ENCODE measurements around the gene MTHFD2L. TPM values are rescaled to one million over a fixed set of nuclear protein-coding genes. Genes with fewer than 3 reads are reported as not detected.
"Not testable (repeated sequence)": the region's sequence is repeated elsewhere in the genome, so short reads cannot be mapped to it uniquely, and the experiment has no call there.

Gene MTHFD2L
- total and polyA plus RNA-seq, 9 donors, result 5.8 to 19.3 (median 13.5) TPM

GRCh38 chr4:74205559-74205958, 47.6 kb downstream of the MTHFD2L start:
- intact Hi-C loops (cut with DNase I), result no loop called here
- no peaks in the 10 kb centered on the region for H3K9me3 ChIP-seq
- no peak overlapping the region for H3K4me3 ChIP-seq
- no peak for DNase-seq
- no peaks in the 10 kb centered on the region for H3K27me3 ChIP-seq
- peaks cover 2% of the 10 kb centered on the region for H3K4me1 ChIP-seq (ENCODE audit: insufficient read depth)
- no peaks in the 10 kb centered on the region for H3K36me3 ChIP-seq
- no peak for TF ChIP-seq EP300 (IDR thresholded peaks at IDR 0.05)
- TF ChIP-seq POLR2A (IDR thresholded peaks at IDR 0.05), result no peak
- no peak for TF ChIP-seq CTCF (IDR thresholded peaks at IDR 0.05)
- H3K27ac ChIP-seq, result no peak overlapping the region

- Histone ChIP-seq H3K9me3 (no peaks in the 10 kb centered on the region), H3K4me3 (no peak overlapping the region), H3K36me3 (no peaks in the 10 kb centered on the region), H3K4me1 (ENCODE audit: insufficient read depth) (peaks cover 2% of the 10 kb centered on the region), H3K27ac (no peak overlapping the region), H3K27me3 (no peaks in the 10 kb centered on the region)
- no peak for DNase-seq
- WGBS, 3 donors, result 3 to 21% (median 7%) methylated on average over 3 of the region's 3 CpGs
- TF ChIP-seq POLR2A (IDR thresholded peaks at IDR 0.05), result no peak
- no peak for TF ChIP-seq CTCF (IDR thresholded peaks at IDR 0.05)
- no peak for TF ChIP-seq EP300 (IDR thresholded peaks at IDR 0.05)
- intact Hi-C loops (cut with DNase I), result no loop called here
These were observed 48.3 kb downstream of the MTHFD2L start for GRCh38 chr4:74206088-74206825.

GRCh38 chr4:74214457-74215159, 56.7 kb downstream of the MTHFD2L start:
- H3K36me3 ChIP-seq; H3K4me3 ChIP-seq; H3K4me1 ChIP-seq (ENCODE audit: insufficient read depth); H3K27ac ChIP-seq; H3K27me3 ChIP-seq; DNase-seq; intact Hi-C loops (cut with DNase I); H3K9me3 ChIP-seq: not testable (repeated sequence)
- WGBS, 3 donors, result 88 to 94% (median 89%) methylated on average over 7 of the region's 7 CpGs

- H3K36me3 ChIP-seq; H3K27ac ChIP-seq; H3K4me1 ChIP-seq (ENCODE audit: insufficient read depth); H3K27me3 ChIP-seq; intact Hi-C loops (cut with DNase I); H3K4me3 ChIP-seq; DNase-seq; H3K9me3 ChIP-seq: not testable (repeated sequence)
- WGBS, 3 donors, result 90 to 98% (median 93%) methylated on average over 7 of the region's 7 CpGs
These were observed 57.3 kb downstream of the MTHFD2L start for GRCh38 chr4:74215236-74215635.

- no peak for DNase-seq
- WGBS, 3 donors, result 89 to 94% (median 90%) methylated on average over 3 of the region's 3 CpGs
- intact Hi-C loops (cut with DNase I), result no loop called here
These were observed 59.4 kb downstream of the MTHFD2L start for GRCh38 chr4:74217365-74217764.

More at GRCh38 chr4:74217365-74217764, 59.4 kb downstream of the MTHFD2L start:
- no peak overlapping the region for H3K27ac ChIP-seq
- H3K4me3 ChIP-seq, result no peak overlapping the region
- no peaks in the 10 kb centered on the region for H3K36me3 ChIP-seq
- no peaks in the 10 kb centered on the region for H3K4me1 ChIP-seq (ENCODE audit: insufficient read depth)
- no peak for TF ChIP-seq POLR2A (IDR thresholded peaks at IDR 0.05)
- TF ChIP-seq EP300 (IDR thresholded peaks at IDR 0.05), result no peak
- TF ChIP-seq CTCF (IDR thresholded peaks at IDR 0.05), result no peak
- H3K9me3 ChIP-seq, result no peaks in the 10 kb centered on the region
- H3K27me3 ChIP-seq, result no peaks in the 10 kb centered on the region
